Measurements from ENCODE around the gene GNG4.

GNG4 gene

DNA sequence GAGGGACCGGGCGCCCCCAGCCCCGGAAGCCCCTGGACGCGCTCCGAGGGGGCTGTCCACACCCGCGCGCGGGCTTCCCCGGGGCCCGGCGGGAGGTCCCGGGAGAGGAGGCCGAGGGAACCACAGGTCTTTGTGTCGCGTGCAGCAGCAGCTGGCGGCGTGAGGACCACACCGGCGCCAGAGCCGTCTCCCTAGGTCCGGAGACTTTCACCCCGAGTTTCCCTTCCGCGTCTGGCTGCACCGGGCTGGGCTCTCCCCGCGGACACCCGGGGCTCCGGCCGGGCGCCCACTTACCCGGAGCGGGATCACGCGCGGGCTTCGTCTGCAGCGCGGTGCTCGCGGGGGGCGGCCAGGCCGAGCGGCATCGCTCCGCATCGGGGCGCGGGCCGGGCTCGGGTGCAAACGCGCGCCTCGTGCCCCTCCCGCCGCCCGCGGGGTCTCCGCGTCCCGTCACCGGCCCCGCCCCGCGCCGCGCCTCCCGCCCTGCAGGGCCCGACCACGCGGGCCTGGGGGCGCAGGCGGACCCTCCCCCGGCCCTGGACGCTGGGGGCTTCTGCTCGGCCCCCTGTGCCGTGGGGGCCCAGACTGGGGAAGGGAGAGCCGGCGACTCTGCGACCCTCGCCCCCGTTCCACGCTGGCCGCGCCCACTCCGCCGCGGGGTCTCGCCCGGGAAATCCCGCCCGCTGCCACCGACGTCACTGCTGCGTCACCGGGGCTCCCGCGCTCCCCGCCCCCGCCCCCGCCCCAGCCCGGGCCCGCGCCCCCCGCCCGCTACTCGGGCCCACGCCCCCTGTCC is at the start of gene GNG4:
TSS of gene GNG4 (minus strand) at position 417 of the 796 bp plus-strand sequence. CDS start 65,946 bp downstream, outside the sequence.
- DNase-seq: peak in 1 of 2 experiments; percentile 49

DNA sequence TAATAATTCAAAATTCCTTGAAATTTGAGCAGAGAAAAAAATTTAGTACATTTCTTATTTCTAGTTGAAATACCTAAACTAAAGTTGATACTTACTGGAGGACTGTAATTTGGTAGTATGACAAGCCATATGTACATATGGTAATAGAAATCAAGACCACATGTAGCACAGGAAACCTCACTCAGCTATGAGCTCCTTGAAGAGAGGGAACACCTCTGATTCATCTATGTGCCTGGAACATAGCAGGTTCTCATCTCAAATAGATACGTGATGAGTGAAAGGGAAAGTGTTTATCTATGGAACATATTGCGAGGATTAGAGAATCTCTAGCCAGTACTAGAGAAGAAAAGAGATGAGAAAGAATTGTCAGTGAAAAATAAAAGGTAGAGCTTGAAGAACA is 47.9 kb upstream of the GNG4 start:
- DNase-seq: no peak

DNA sequence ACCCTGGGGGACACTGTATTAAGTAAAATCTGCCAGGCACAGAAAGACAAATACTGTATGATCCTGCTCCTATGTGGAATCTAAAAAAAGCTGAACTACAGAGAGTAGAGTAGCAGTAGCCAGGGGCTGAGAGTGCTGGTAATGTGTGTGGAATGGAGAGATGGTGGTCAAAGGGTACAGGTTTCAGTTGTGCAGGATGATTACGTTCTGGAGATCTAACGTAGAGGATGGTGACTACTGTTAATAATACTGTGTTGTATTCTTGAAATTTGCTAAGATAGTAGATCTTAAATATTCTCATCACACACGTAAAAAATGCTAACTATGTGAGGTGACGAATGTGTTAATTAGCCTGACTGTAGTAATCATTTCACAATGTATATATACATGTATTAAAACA is 39.8 kb upstream of the GNG4 start:
- no peak for DNase-seq

DNA sequence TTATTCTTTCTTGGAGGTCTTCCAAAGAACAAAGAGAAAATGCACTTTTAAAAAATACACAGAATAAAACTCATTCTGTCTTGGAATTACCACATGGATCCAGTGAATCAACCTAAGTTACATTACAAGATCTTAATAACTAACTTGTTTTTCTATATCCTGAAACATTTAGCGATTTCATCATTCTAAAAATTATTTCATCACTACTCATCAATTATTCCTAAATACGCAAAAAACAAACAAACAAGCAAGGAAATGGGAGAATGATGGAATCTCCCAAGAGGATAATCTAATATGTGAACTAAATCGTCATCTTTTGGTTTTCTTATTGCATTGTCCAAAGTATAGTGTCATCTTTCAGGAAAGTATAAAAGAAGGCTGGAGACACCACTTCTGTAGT is 38.5 kb upstream of the GNG4 start:
- no peak for DNase-seq

DNA sequence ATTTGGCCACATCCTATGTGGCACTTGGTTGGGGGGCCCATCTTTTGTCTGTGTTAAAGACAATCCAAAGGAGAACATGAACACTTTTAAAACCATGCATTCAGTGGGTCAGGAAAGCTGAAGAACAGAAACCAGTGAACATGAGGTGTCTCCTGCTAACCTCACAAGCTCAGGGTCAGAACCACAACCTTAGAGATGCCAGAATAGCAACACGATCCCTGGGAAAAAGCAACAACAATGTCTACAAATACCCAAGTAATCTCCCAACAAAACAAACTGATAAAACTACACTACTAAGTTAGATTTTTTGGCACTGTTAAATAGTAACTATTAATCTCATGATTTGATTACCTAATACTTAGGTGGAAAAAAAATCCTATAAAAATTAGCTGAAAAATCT is 34.1 kb upstream of the GNG4 start:
- DNase-seq: no peak

DNA sequence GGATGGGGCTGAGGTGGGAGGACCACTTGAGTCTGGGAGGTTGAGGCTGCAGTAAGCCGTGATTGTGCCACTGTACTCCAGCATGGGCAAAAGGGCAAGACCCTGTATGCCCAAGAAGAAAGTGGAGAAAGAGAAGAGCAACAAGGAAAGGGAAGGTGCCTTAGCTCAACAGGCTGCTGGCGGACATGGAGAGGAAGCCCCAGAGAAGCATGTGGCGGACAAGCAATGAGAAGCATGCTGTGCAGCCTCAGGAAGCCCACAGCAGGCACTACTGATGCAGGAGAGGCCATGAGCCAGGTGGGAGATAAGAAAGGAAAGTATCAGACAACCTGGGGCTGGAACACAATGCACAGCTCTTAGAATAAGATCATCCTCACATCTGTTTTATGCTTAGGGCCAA is 32.6 kb upstream of the GNG4 start:
- DNase-seq: no peak

DNA sequence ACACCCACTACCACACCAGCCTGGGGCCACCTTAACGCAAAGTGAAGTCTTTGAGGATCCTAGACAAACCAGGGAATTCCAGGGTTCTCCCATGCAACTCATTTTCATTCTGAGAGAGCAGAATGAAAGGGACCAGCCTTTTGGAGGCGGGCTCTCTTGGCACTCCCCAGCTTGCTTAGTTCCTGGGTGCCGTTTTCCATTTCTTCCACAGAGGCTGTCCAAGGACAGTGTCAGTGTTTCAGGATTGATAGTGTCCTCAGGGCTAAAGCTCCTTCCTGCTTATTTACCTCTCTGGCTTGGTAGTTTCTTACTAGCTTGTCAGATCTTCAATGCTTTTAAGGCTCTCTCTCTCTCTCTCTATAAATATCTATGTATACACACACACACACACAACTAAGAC is 30.1 kb upstream of the GNG4 start:
- DNase-seq: no peak

DNA sequence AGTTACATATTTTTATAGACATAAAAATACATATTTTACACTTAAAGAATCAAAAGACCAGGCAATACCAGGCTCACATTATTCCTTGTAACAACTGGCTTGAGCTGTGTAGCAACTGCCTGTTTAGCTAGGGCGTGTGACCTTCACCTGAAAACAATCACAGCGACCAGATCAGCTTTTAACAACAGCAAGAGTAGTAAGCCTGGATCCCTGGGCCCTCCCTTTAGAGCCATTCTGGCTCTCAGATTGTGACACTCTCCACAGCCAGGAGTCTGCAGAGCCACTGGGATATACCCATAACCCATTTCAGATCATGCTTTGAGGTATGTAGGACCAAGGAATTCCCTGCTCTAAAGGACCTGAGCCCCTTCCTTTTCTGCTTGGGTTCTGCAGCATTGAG is 29.4 kb upstream of the GNG4 start:
- DNase-seq: no peak

DNA sequence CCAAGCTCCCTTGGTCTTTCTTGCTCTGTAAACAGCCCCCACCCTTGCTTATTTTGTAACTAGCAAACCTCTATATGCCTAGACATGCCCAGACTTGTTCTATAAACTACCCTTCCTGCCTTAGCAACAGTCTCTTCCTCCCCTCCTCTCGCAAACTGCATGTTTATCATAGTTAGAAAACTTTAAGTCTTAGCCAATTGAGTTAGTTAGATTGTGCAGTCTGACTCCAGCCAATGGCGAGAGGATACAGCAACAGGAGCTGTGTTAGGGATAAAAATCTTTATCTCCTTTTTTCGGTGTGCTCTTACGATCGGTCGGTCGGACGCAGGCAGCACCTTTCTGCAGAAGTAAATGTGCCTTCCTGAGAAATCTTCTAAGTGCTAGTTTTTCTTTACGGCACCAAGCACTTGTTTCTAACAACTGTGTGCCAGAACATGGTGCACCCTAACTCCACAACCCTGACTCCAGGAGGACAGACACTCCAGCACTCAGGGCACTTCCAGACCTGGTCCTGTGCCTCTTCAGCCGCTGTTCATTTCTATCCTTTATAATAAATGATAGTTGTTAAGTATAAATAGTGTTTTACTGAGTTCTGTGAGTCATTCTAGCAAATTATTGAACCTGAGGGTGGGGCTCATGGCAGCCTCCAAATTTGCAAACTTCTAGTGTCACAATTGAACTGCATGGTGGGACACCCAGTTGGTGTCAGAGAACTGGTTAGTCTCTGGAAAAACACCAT is 25.7 kb upstream of the GNG4 start:
- DNase-seq: no peak

DNA sequence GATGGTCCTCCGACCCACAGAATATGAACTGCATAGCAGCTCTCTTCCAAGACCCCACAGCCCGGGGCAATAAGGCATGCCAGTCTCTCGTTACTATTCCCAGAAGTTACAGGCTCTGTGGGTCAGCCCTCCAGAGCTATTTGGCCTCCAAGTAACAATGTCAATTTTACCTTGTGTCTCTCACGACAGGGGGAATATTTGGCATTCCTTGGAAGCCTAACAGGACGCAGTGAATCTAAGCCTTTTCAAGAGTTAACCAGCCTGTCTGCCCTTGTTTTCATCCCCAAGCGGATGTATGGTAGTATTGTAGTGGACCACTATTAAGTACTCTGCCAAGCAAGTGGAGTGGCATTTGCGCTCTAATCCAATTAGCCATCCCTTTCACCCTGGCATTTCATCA is 24.4 kb upstream of the GNG4 start:
- no peak for DNase-seq

DNA sequence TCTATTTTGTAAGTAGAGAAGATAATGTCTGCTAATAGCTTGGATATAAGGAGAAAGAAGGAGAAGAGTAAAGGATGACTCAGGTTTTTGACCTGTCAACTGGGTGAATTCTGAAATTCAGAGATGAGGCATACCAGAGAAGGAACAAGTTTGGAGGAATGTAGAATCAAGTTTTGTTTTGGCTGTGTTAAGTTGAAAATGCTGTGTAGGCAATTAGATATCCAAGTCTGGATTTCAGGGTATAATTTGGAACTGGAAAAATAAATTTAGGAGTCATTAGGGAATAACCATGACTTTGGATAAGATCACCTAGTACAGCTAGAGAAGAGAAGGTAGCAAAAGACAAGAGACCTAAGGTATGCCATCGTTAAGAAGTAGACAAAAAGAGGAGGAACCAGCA is 22.4 kb upstream of the GNG4 start:
- DNase-seq: no peak

DNA sequence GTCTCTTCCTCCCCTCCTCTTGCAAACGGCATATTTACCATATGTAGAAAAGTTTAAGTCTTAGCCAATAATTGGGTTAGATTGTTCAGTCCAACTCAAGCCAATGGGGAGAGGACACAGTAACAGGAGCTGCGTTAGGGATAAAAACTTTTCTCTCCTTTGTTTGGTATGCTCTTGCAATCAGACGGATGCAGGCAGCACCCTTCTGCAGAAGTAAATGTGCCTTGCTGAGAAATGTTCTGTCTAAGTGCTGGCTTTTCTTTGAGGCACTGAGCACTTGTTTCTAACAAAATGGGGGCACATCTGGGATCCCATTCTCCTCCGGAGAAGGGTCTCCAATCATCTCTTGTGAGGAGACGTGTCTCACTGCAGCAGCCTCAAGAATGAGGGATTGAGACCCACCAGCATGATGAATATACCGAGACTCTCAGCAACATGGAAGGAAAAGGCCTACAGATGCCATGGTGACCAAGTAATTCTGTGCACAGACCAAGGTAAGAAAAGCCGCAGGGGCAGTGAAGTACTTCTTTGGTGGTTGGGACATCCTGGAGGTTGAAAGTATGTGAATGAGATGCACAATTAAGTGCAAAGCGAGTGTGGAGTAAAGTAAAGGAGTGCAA is 20.7 kb upstream of the GNG4 start:
- DNase-seq: no peak

DNA sequence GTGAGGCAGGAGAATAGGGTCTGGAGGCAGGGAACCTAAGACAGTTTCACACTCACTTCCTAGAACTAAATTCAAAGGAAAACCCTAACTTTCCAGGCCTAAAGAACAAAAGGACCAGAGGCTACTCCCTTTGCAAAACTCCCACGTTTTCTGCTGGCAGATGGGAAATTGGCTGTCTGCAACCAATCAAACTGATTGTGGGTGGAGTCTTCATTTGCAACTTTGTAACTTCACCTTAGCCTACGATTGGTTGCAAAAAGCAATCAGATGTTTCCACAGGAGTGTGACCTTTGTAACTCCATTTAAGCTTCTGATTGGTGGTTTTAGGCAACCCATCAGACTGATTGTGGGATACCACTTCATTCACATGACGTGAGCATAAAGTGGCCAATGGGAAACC is 19.7 kb upstream of the GNG4 start:
- DNase-seq: no peak

DNA sequence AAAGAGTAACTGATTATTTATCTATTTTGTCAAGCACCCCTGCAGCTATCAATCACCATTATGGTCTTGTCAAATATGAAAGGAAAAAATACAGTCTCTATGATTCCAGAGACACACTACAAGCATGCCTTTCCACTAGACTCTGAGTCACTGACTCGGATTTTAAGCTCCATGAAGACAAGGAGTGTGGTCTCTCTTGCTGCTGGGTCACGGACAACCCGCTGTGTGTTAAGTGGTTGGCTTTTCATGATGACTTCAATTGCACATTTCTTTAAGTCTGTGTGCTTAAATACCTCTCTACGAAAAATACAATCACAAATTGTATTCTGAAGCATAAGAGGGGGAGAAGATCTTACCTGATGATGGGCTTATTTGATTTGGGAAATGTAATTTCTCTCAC is 14.0 kb upstream of the GNG4 start:
- no peak for DNase-seq

DNA sequence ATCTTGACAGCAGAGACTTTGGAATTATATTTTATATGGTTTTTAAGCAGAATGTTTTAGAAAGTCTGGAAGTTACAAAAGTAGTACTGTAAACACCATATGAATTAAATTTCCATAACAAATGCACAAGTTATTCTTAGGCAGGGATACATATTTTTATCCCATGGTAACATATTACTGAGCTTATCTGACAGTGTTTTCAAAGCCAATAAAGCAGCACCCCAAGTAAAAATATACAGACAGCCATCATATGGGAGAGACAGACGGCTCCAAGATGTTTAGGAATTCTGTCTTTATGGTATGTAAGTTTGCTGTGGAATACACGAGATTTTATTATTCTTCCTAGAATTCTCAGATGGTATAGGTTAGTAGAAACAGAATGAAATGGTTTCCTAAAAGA is 12.0 kb upstream of the GNG4 start:
- DNase-seq: no peak

DNA sequence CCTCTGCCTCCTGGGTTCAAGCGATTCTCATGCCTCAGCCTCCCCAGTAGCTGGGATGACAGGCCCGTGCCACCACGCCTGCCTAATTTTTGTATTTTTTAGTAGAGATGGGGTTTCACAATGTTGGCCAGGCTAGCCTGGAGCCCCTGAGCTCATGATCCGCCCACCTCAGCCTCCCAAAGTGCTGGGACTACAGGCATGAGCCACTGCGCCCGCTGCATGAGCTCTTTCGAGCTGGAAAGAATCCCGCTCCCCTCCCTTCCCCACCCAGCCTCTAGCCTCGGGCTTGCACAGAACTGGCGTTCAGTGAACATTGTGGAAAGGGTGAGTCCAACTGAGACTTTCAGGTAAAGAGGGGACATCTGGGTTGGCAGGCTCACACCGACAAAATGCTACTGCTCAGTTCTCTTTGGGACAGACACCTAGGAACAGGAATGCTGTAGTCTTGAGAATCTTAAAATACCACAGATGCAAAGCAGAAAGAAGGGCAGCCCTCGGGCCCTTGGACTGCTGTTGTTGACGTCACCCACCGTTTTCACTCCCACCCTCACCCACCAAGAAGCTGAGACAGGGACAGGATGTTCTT is 9.7 kb upstream of the GNG4 start:
- DNase-seq: no peak

DNA sequence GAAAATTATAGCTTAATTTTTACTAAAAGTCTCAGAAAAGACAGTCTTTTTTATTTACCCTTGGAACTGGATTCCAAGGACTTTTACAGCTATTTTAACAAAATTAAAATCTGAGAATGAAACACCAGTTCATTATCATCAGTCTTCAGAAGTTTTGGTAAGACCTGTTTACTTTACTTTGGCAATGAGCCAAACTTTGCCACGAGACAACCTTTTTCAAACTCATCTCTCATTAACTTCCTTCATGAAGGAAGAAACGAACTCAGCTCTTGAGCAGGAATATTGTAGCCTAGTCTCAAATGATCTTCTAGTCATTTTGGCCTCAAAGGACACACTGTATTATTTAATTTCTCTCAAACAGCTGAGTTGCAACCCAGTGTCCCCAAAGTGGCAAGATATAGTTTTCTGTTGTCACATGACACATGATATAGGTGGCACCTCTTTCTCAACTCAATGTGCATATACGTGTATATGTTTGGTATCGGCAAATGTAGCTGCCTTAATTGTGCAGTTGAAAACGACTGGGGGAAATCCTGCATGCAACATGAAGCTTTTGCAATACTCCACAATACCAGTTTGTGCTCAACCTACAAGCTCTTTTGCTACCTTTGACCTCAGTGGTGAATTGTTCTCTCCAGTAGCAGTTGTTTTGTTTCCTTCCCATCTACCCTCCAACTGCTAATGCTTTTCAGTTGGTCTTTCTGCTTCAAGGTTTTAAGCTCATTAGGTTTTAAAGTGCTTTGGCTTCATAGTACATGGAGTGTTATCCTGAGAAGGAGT is 8.4 kb upstream of the GNG4 start:
- no peak for DNase-seq

DNA sequence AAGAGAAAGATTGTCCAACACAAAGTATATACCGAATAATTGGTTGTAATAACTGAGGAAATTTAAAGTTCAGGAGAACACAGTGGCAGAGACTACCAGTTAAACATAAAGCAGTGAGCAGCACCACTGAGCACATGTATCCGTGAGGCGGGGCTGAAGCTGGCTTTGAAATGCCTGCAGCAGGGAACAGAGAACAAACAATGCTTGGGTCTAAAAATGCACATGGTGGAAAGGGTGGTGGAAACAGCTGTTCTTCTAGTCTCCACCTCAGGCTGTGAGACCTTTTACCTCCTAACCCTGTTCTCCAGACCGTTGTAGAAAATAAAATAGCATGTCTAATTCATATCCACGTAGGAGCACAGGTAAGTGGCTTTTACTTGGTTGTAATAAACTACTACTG is 7.7 kb upstream of the GNG4 start:
- DNase-seq: no peak

DNA sequence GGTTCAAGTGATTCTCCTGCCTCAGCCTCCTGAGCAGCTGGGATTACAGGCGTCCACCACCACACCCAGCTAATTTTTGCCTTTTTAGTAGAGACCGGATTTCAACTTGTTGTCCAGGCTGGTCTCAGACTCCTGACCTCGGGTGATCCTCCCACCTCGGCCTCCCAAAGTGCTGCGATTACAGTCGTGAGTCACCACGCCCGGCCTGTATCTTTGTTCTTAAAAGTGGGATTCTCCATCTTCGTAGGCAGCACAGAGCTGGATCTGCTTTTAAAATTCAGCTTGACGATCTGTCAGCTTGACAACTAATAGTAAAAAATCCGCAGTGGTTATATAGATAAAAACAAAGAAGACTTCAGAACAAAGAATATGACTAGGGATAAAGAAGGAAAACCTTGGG is 2.8 kb upstream of the GNG4 start:
- DNase-seq: no peak

DNA sequence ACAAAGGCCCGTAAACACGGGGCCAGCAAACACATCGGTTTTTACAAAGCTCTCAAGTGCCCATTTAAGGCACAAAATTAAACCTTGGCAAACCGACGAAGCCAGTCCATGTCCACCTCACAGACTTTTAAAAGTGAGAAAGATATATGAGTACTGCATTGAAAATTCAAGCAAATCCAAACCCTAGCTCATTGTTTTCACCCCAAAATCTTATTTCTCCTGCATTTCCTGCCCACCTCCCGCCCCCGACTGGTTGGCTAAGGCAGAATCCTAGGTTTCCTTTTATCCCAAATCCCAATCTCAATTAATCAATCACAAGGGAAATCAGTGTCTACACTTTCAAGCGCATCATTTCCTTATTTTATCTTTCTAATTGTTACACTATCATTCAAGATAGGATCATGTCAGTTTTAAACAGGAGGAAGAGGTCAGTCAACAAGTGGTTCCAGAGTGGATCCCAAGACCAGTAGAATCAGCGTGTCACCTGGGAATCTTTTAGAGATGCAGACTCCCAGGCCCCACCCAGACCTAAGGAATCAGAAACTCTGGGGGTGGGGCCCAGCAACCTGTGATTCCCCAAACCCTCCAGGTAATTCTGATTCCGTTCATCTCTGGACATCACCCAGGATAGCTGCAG is 1.7 kb upstream of the GNG4 start:
- no peak for DNase-seq

DNA sequence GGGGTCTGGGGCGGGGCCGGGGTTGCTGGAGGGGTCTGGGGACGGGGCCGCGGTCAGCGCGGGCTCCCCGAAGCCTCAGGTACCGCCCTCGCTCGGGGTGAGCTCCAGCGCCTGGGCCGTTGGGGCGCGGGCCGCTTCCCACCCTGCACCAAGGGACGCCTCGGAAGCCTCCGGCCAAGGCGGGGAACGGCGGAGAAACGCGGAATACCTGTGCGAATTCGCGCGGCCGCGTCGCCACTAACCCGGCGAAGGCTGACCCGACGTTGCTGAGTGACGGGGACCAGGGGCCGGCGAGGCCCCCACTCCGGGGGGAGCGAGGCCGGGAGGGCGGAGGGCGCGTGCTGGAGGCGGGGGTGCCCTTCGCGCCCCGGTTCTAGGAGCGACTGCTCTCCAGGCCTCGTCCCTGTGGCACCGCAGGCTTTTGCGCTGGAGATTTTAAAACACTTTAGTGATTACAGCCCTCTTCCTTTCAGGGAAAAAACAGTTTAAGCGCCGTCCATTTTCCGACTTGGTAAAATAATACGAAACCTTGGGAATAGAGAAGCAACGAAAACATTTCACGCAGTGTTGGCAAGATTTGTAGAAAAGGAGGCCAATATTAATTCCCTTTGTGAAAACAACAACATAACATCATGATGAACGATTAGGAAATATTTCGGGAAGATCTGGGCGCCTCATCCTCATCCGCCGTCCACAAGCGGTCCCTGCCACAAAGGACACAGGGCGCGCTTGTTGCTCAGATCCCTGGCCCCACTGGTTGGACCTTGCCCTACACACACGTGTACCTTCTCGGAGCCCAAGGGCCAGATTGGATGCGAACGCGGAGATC is 971 bp upstream of the GNG4 start:
- DNase-seq: peak in 1 of 2 experiments; percentile 48
